ENCODE data around the gene SLC25A11.
"Not testable (repeated sequence)": the region's sequence is repeated elsewhere in the genome, so short reads cannot be mapped to it uniquely, and the experiment has no call there.

Gene SLC25A11

GRCh38 chr17:4908301-4908700, 31.5 kb downstream of the SLC25A11 start:
- TF ChIP-seq CTCF (IDR thresholded peaks at IDR 0.05; ENCODE audit: unreplicated experiment in 3 of 3), result no peak
- H3K27ac Mint-ChIP-seq, result no peak overlapping the region
- no peaks in the 10 kb centered on the region for H3K9me3 Mint-ChIP-seq
- no peak overlapping the region for H3K4me3 Mint-ChIP-seq
- H3K27me3 Mint-ChIP-seq (ENCODE audit: low read depth), result no peaks in the 10 kb centered on the region
- H3K36me3 Mint-ChIP-seq (ENCODE audit: low read depth), result no peaks in the 10 kb centered on the region
- peaks cover 3% of the 10 kb centered on the region for H3K4me1 Mint-ChIP-seq

GRCh38 chr17:4906642-4907041, 33.2 kb downstream of the SLC25A11 start:
- H3K4me1 Mint-ChIP-seq, result peaks cover 15% of the 10 kb centered on the region
- not testable (repeated sequence) for H3K9me3 Mint-ChIP-seq; H3K4me3 Mint-ChIP-seq; H3K36me3 Mint-ChIP-seq (ENCODE audit: low read depth); H3K27me3 Mint-ChIP-seq (ENCODE audit: low read depth)
- H3K27ac Mint-ChIP-seq, result peak overlapping the region in 2 of 3 experiments; percentile 29 to 40

- Mint-ChIP-seq H3K27me3 (ENCODE audit: low read depth) (no peaks in the 10 kb centered on the region), H3K36me3 (ENCODE audit: low read depth) (peaks cover 6% of the 10 kb centered on the region), H3K9me3 (no peaks in the 10 kb centered on the region), H3K27ac (peak within 1 kb of the TSS; percentile 10 to 41 (median 12)), H3K4me3 (peak within 1 kb of the TSS in 1 of 3 experiments; percentile 20), H3K4me1 (peaks cover 15% of the 10 kb centered on the region)
- peak; percentile 74 to 80 (median 75) for TF ChIP-seq CTCF (IDR thresholded peaks at IDR 0.05; ENCODE audit: unreplicated experiment in 3 of 3)
Measured at GRCh38 chr17:4903051-4903818, 36.6 kb downstream of the SLC25A11 start, which contains the start of gene CHRNE. CHRNE (minus strand) TSS chr17:4903098; CDS start chr17:4903063, 35 bp downstream.

- Mint-ChIP-seq H3K27ac (peak overlapping the region in 2 of 3 experiments; percentile 10 to 41), H3K9me3 (no peaks in the 10 kb centered on the region), H3K4me1 (peaks cover 15% of the 10 kb centered on the region), H3K27me3 (ENCODE audit: low read depth) (no peaks in the 10 kb centered on the region), H3K36me3 (ENCODE audit: low read depth) (peaks cover 6% of the 10 kb centered on the region), H3K4me3 (no peak overlapping the region)
- TF ChIP-seq CTCF (IDR thresholded peaks at IDR 0.05; ENCODE audit: unreplicated experiment in 3 of 3), result no peak
Measured at GRCh38 chr17:4902540-4902939, 37.3 kb downstream of the SLC25A11 start.

- Mint-ChIP-seq H3K4me1 (peaks cover 15% of the 10 kb centered on the region), H3K27ac (peak overlapping the region in 2 of 3 experiments; percentile 10 to 41), H3K4me3 (no peak overlapping the region), H3K9me3 (no peaks in the 10 kb centered on the region), H3K27me3 (ENCODE audit: low read depth) (no peaks in the 10 kb centered on the region), H3K36me3 (ENCODE audit: low read depth) (peaks cover 6% of the 10 kb centered on the region)
- TF ChIP-seq CTCF (IDR thresholded peaks at IDR 0.05; ENCODE audit: unreplicated experiment in 3 of 3), result no peak
Measured at GRCh38 chr17:4901648-4902344, 38.0 kb downstream of the SLC25A11 start.

- Mint-ChIP-seq H3K4me1 (peaks cover 15% of the 10 kb centered on the region), H3K27ac (no peak overlapping the region), H3K36me3 (ENCODE audit: low read depth) (peaks cover 7% of the 10 kb centered on the region), H3K9me3 (no peaks in the 10 kb centered on the region), H3K27me3 (ENCODE audit: low read depth) (no peaks in the 10 kb centered on the region), H3K4me3 (no peak overlapping the region)
- TF ChIP-seq CTCF (IDR thresholded peaks at IDR 0.05; ENCODE audit: unreplicated experiment in 3 of 3), result no peak
Measured at GRCh38 chr17:4901108-4901647, 38.7 kb downstream of the SLC25A11 start.
